ENCODE results near the gene SPATA3. TPM values are rescaled to one million over a fixed set of nuclear protein-coding genes. Genes with fewer than 3 reads are reported as not detected.

Gene SPATA3
- total and polyA plus RNA-seq, 2 of the 13 experiments (the other 11 are each of a cell fraction or from before 2014, with no cell fraction given), result not detected

GRCh38 chr2:231047923-231048915, 52.3 kb downstream of the SPATA3 start (continued):
- TF ChIP-seq HINFP (CRISPR knock-in tag; IDR thresholded peaks at IDR 0.05; ENCODE audit: low read depth) (0 out of 2 replicates have a peak, but pooled peaks have one; percentile 4), ZKSCAN5 (CRISPR knock-in tag; IDR thresholded peaks at IDR 0.05) (no peak), UBTF (CRISPR knock-in tag; IDR thresholded peaks at IDR 0.05) (peak; percentile 37; the same call in 1 of the 2 replicates), FOXK2 (IDR thresholded peaks at IDR 0.05) (peak; percentile 61; the same call in 1 of the 2 replicates), ZNF609 (CRISPR knock-in tag; IDR thresholded peaks at IDR 0.05; ENCODE audit: borderline replicate concordance) (no peak), KAT8 (CRISPR knock-in tag; IDR thresholded peaks at IDR 0.05) (peak; percentile 4; the same call in 1 of the 2 replicates), ZNF407 (CRISPR knock-in tag; IDR thresholded peaks at IDR 0.05; ENCODE audit: not compliant biosample characterization) (no peak), ARHGAP35 (CRISPR knock-in tag; IDR thresholded peaks at IDR 0.05; ENCODE audit: borderline replicate concordance) (no peak)
